ENCODE measurements around the gene DPYD.
A peak's percentile ranks its signal among the peaks of the same experiment; 100 is the strongest.

DPYD gene

GRCh38 chr1:97174039-97174704, 746.7 kb downstream of the DPYD start:
- DNase-seq = no peak

- no peak for DNase-seq
These were observed 750.5 kb downstream of the DPYD start for GRCh38 chr1:97170300-97170699.

- no peak for DNase-seq
These were observed 752.8 kb downstream of the DPYD start for GRCh38 chr1:97168056-97168455.

GRCh38 chr1:97167246-97167645, 753.6 kb downstream of the DPYD start:
- DNase-seq = no peak

GRCh38 chr1:97166626-97167025, 754.2 kb downstream of the DPYD start:
- DNase-seq = no peak

- DNase-seq = no peak
These were observed 756.6 kb downstream of the DPYD start for GRCh38 chr1:97164276-97164639.

- no peak for DNase-seq
These were observed 757.1 kb downstream of the DPYD start for GRCh38 chr1:97163591-97164275.

- no peak for DNase-seq
These were observed 760.0 kb downstream of the DPYD start for GRCh38 chr1:97160818-97161217.

- DNase-seq = no peak
These were observed 761.5 kb downstream of the DPYD start for GRCh38 chr1:97159342-97159741.

GRCh38 chr1:97158691-97159096, 762.1 kb downstream of the DPYD start:
- no peak for DNase-seq

- no peak for DNase-seq
These were observed 762.8 kb downstream of the DPYD start for GRCh38 chr1:97157991-97158390.

- no peak for DNase-seq
These were observed 769.2 kb downstream of the DPYD start for GRCh38 chr1:97151651-97152050.

- no peak for DNase-seq
These were observed 775.4 kb downstream of the DPYD start for GRCh38 chr1:97145321-97145956.

- DNase-seq = no peak
These were observed 776.3 kb downstream of the DPYD start for GRCh38 chr1:97144527-97144926.

GRCh38 chr1:97143236-97143882, 777.5 kb downstream of the DPYD start:
- no peak for DNase-seq

GRCh38 chr1:97140611-97141010, 780.2 kb downstream of the DPYD start:
- no peak for DNase-seq

- DNase-seq = no peak
These were observed 781.3 kb downstream of the DPYD start for GRCh38 chr1:97139512-97139911.

GRCh38 chr1:97138515-97139032, 782.3 kb downstream of the DPYD start:
- no peak for DNase-seq

- DNase-seq = peak; percentile 36
These were observed 782.8 kb downstream of the DPYD start for GRCh38 chr1:97137862-97138514.

GRCh38 chr1:97136996-97137395, 783.8 kb downstream of the DPYD start:
- DNase-seq = no peak

GRCh38 chr1:97135972-97136371, 784.9 kb downstream of the DPYD start:
- DNase-seq = no peak

GRCh38 chr1:97128426-97128825, 792.4 kb downstream of the DPYD start:
- no peak for DNase-seq

All from CD4-positive, alpha-beta T cell treated with Interleukin-17A for 1 hour (primary cell).